ENCODE results near the gene RUVBL2.

RUVBL2 gene

DNA sequence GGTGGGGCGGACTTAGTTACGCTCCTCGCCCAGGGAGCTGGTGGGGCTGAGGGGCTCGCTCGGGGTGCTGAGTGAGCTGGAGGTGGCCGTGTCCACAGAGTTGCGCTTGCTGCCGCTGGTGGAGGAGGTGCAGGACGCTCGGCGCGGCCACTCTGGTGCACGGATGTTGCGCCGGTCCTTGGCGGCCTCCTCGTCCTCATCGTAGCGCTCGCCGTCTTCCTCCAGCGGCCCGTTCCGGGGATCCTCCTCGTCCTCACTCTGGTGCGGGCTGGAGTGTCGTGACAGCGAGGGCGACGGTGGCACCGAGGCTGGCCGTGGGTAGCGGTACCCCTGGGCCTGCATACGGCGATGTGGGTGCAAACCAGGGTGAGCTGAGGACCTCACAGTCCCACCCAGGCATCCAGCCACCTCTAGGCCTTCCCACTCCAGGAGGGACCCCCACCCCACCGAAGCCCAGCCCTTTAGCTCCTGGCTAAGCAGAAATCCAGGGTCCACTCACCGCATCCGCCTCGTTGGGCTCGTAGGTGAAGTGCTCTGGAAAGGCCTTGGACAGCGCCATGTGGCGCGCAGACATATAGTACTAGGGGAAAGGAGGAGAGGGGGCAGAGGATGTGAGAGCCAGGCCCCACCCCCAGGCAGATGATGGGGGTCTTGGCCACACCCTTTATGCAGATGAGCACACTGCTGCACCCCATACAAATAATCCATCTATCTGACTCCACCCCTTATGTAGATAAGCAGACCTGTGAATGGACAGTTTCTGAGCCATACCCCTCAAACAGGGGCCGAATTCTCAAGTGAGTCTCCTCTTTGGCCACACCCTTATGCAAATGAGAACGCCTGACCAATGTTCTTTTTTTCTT is 24.2 kb upstream of the RUVBL2 start:
- no peak for TF ChIP-seq CTCF (IDR thresholded peaks at IDR 0.05; ENCODE audit: low read depth, low read length)
- H3K27ac ChIP-seq = no peak overlapping the region
- peaks cover 4% of the 10 kb centered on the region for H3K9me3 ChIP-seq (ENCODE audit: severe bottlenecking)
- H3K4me3 ChIP-seq (ENCODE audit: low read depth, low read length) = no peak overlapping the region
- H3K36me3 ChIP-seq = peaks cover 57% of the 10 kb centered on the region
- no peaks in the 10 kb centered on the region for H3K27me3 ChIP-seq (ENCODE audit: insufficient read depth, low read depth, severe bottlenecking)
- DNase-seq = no peak

DNA sequence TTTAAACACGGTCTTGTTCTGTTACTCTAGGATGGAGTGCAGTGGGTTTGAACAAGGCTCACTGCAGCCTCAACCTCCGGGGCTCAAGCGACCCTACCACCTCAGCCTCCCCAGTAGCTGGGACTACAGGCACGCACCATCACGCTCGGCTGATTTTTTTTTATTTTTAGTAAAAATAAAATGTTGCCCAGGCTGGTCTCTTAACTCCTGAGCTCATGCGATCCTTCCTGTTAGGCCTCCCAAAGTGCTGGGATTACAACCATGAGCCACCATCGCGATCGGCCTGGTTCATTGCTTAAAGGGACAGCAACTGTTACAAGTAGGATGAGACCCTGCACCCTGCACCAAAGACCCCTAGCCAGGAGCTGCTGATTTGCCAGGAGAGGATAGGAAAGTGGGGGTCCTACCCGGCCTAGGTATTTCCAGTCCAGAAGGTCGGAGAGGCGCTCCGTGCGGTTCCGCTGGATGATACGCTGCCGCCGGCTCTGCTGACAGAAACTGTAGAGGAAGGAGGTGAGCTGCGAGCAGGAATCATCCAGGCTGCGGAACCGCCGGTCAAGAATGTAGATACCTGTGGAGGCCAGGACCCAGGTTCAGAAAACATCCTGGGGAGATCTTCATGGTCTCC is 23.4 kb upstream of the RUVBL2 start:
- Histone ChIP-seq H3K36me3 (peaks cover 57% of the 10 kb centered on the region), H3K9me3 (ENCODE audit: severe bottlenecking) (peaks cover 4% of the 10 kb centered on the region), H3K27ac (peak overlapping the region; percentile 19; the same call in 1 of the 2 replicates), H3K4me3 (ENCODE audit: low read depth, low read length) (no peak overlapping the region), H3K27me3 (ENCODE audit: insufficient read depth, low read depth, severe bottlenecking) (no peaks in the 10 kb centered on the region)
- no peak for TF ChIP-seq CTCF (IDR thresholded peaks at IDR 0.05; ENCODE audit: low read depth, low read length)
- DNase-seq = no peak

DNA sequence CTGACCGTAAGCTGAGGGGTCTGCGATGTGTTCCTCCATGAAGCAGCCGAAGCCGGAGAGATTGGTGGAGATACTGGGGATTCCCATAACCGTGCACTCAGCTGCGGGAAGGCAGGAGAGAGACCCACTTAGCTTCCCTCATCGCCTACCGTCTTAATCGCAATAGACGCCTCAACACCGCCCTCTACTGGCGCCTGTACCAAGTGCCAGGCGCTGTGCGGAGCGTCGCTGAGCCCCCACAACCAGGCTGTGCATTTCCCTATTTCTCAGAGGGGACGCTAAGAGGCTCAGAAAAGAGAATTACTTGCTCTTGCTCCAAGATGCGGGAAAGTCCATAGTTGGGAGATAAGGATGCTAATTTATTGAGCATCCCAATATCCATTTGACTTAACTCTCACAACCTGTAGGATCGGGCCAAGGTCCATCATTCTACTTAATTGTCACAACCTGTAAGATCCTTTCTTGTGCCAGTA is 22.7 kb upstream of the RUVBL2 start:
- peak; percentile 80 for DNase-seq
- Histone ChIP-seq H3K9me3 (ENCODE audit: severe bottlenecking) (peaks cover 4% of the 10 kb centered on the region), H3K36me3 (peaks cover 57% of the 10 kb centered on the region), H3K27ac (peak overlapping the region; percentile 19; the same call in 1 of the 2 replicates), H3K27me3 (ENCODE audit: insufficient read depth, low read depth, severe bottlenecking) (no peaks in the 10 kb centered on the region), H3K4me3 (ENCODE audit: low read depth, low read length) (no peak overlapping the region)
- peak; percentile 88 for TF ChIP-seq CTCF (IDR thresholded peaks at IDR 0.05; ENCODE audit: low read depth, low read length)

- H3K27me3 ChIP-seq (ENCODE audit: insufficient read depth, low read depth, severe bottlenecking) = no peaks in the 10 kb centered on the region
- H3K27ac ChIP-seq = no peak overlapping the region
- no peaks in the 10 kb centered on the region for H3K9me3 ChIP-seq (ENCODE audit: severe bottlenecking)
- DNase-seq = peak; percentile 46
- no peak overlapping the region for H3K4me3 ChIP-seq (ENCODE audit: low read depth, low read length)
- H3K36me3 ChIP-seq = peaks cover 24% of the 10 kb centered on the region
- TF ChIP-seq CTCF (IDR thresholded peaks at IDR 0.05; ENCODE audit: low read depth, low read length) = no peak
Measured at GRCh38 chr19:48975947-48976847, 17.5 kb upstream of the RUVBL2 start.

GRCh38 chr19:48977061-48977460 is 16.6 kb upstream of the RUVBL2 start:
- Histone ChIP-seq H3K27me3 (ENCODE audit: insufficient read depth, low read depth, severe bottlenecking) (no peaks in the 10 kb centered on the region), H3K4me3 (ENCODE audit: low read depth, low read length) (no peak overlapping the region), H3K9me3 (ENCODE audit: severe bottlenecking) (no peaks in the 10 kb centered on the region), H3K27ac (no peak overlapping the region), H3K36me3 (peaks cover 30% of the 10 kb centered on the region)
- no peak for DNase-seq
- TF ChIP-seq CTCF (IDR thresholded peaks at IDR 0.05; ENCODE audit: low read depth, low read length) = no peak
